Muscle layer of duodenum (tissue), 2 donors: ENCODE data around the gene BTG2.
A peak's percentile ranks its signal among the peaks of the same experiment; 100 is the strongest.

ENCODE experiments used
- H3K27ac ChIP-seq: one replicate; pipeline ENCODE4 v1.7.0; 2013; ENCODE audit warnings: mild to moderate bottlenecking, low read length
- H3K27me3 ChIP-seq: one replicate; pipeline ENCODE4 v1.7.0; 2013; ENCODE audit warnings: low read depth, mild to moderate bottlenecking, control low read depth, low read length
- H3K36me3 ChIP-seq, 2 donors: one replicate each; pipeline ENCODE4 v1.7.0; 2013; ENCODE audit warnings: low read length in 2 of 2, control low read depth in 1 of 2, mild to moderate bottlenecking in 1 of 2; ENCODE audit not compliant: insufficient read depth in 2 of 2, control insufficient read depth in 1 of 2
- H3K4me1 ChIP-seq, 2 donors: one replicate each; pipeline ENCODE4 v1.7.0; 2013; ENCODE audit warnings: low read length in 2 of 2, mild to moderate bottlenecking in 2 of 2, control low read depth in 1 of 2, moderate library complexity in 1 of 2; ENCODE audit not compliant: insufficient read depth in 2 of 2, control insufficient read depth in 1 of 2
- H3K4me3 ChIP-seq, 2 donors: one replicate each; pipeline ENCODE4 v1.7.0; 2013; ENCODE audit warnings: low read length in 2 of 2, low read depth in 1 of 2, mild to moderate bottlenecking in 1 of 2
- H3K9me3 ChIP-seq, 2 donors: one replicate each; pipeline ENCODE4 v1.7.0; 2013; ENCODE audit warnings: low read length in 2 of 2, control low read depth in 1 of 2, mild to moderate bottlenecking in 1 of 2; ENCODE audit not compliant: control insufficient read depth in 1 of 2
- donor health status: healthy.

Gene BTG2

DNA sequence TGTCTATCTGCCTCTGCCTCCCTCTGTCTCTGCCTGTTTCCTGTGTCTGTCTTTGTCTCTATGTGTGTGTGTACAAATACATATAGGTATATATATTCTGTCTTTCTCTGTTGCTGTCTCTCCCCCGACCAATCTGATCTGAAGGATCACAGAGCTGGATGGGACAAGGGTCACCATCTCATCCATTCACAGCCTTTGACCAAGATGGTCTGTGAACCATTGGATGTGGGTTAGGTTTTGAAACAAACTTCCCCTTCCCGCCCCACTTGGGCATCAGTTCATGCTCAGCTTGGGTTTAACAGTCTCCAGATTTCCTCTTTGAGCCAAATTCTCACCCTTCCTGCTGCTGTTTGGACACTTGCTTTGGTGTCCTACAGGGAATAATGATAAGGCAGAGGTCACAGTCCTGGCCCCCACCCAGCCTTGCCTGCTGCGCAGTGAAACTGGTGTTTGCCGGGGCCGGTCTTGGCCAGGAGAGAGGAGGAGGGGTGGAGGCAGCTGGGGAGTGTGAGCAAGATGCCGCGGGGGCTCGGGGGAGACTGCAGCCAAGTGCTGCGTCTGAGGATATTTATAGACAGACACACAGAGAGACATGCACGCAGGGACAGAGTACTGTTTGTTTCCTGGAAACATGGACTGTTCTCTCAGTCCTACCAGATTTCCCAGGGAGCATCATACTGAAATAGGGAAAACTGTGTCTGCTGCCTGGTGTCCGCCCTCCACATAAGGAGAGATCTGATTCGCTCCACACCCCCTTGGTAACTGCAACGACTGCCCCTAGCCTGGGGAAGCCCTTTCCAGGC is 27.0 kb upstream of the BTG2 start:
- no peaks in the 10 kb centered on the region for H3K9me3 ChIP-seq
- no peaks in the 10 kb centered on the region for H3K36me3 ChIP-seq
- peaks cover 38 to 45% of the 10 kb centered on the region in 2 donors for H3K4me1 ChIP-seq
- peak overlapping the region; percentile 28 to 55 for H3K4me3 ChIP-seq
- peak overlapping the region; percentile 97 for H3K27ac ChIP-seq
- H3K27me3 ChIP-seq = no peaks in the 10 kb centered on the region

DNA sequence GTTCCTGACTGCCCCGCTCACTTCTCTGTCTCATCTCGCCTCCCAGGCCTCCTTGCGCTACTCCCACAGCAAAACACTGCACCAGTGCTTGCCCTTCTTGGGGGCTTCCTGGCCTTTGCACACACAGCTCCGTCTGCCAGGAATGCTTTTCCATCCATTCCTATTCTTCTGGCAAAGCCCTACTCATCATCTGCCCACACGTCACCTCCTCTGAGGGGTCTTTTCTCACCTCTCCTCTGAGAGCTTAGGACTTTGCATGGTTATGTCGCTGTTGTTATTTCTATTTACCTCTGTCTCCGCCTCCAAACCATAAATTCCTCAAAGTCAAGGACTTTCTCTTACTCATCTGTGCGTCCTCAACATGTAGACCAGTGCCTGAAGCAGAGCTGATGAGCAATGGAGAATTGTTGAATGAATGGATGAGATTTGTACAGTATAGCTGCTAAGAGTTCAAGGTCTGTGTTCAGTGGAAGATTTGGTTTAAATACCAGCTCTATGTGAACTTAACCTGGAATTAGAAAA is 26.4 kb upstream of the BTG2 start:
- H3K27ac ChIP-seq = peak overlapping the region; percentile 97
- H3K27me3 ChIP-seq = no peaks in the 10 kb centered on the region
- H3K9me3 ChIP-seq = no peaks in the 10 kb centered on the region
- no peaks in the 10 kb centered on the region for H3K36me3 ChIP-seq
- peak overlapping the region in 1 of 2 donors; percentile 12 for H3K4me3 ChIP-seq
- H3K4me1 ChIP-seq = peaks cover 38 to 39% of the 10 kb centered on the region in 2 donors

DNA sequence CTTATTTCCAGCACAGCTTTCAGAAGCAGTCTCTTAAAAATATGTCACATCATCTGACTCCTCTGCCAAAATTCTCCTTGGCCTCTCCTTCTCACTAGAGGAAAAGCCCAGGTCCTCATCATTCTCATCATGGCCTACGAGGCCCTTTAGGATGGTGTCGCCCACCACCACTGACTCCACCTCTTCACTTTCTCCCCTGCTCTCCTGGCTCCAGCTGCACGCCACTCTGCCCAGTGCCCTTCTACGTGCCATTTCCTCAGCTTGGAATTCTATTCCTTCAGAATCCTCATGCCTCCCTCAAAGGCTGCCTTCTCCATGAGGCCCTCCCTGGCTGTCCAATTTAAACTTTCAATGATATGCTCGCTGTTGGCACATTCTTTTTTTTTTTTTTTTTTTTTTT is 25.3 kb upstream of the BTG2 start:
- H3K4me1 ChIP-seq = peaks cover 30% of the 10 kb centered on the region in 2 donors
- H3K36me3 ChIP-seq = no peaks in the 10 kb centered on the region
- H3K27ac ChIP-seq = peak overlapping the region; percentile 65
- no peaks in the 10 kb centered on the region for H3K27me3 ChIP-seq
- H3K4me3 ChIP-seq = no peak overlapping the region
- no peaks in the 10 kb centered on the region for H3K9me3 ChIP-seq

DNA sequence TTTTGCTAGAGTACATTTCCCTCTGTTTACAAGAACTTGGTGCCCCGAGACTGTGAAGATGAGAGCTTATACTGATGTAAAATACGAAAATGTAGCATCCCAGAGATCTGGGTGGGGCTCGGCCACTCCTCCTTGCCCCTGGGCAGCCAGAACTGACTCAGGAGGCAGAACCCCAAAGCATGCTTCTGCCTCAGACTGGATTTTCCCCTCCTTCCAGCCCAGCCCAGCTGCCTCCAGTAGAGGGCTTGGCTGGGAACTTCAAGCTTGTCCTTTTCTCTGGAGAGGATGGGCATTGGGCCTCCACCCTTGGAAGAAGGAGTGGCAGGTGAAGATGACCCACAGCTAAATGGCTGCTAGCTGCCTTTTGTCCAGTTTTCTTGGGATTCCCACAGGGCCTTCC is 24.3 kb upstream of the BTG2 start:
- H3K4me1 ChIP-seq = peaks cover 24 to 30% of the 10 kb centered on the region in 2 donors

DNA sequence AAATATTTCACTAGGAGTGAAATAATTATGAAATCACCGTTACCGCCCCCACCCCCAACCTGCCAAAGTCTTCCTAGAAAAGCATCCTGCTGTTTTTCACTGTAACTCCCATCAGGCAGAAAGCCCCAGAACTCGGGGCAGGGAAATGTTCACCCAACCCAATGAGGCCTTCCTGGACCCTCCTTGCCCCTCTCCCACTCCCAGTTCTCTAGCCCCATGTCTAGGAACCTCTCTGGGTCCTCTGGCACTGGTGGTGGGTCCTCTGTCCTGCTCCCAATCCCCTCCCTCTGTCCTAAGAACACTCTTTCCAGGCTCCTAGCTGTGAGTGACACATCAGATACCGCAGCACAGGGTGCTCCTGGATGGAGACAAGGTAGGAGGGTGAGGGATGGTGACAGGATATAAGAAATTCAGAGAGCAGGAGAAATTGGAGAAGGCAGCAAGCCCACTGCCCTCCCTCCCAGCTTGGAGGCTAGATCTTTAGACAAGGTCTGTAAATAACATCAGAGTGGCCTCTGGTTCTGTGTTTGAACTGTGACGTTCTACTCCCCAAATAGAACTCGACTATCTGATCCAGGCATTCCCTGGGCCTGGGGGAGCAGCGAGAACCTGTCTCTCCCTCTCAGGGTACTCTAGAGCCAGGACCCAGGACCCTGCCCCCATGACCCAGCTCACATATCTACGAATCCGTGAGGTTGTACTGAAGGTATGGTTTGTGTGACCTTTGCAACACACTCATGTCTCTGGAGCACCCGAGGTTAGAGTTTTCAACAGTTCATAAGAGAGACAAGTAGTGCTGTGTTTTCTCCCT is 23.3 kb upstream of the BTG2 start:
- H3K27ac ChIP-seq = peak overlapping the region; percentile 62
- no peaks in the 10 kb centered on the region for H3K9me3 ChIP-seq
- H3K36me3 ChIP-seq = no peaks in the 10 kb centered on the region
- no peaks in the 10 kb centered on the region for H3K27me3 ChIP-seq
- H3K4me1 ChIP-seq = peaks cover 31 to 36% of the 10 kb centered on the region in 2 donors
- no peak overlapping the region for H3K4me3 ChIP-seq

More for the DNA sequence above, 24.3 kb upstream of the BTG2 start:
- no peaks in the 10 kb centered on the region for H3K9me3 ChIP-seq
- no peaks in the 10 kb centered on the region for H3K36me3 ChIP-seq
- peak overlapping the region; percentile 41 for H3K27ac ChIP-seq
- no peak overlapping the region for H3K4me3 ChIP-seq
- H3K27me3 ChIP-seq = no peaks in the 10 kb centered on the region

DNA sequence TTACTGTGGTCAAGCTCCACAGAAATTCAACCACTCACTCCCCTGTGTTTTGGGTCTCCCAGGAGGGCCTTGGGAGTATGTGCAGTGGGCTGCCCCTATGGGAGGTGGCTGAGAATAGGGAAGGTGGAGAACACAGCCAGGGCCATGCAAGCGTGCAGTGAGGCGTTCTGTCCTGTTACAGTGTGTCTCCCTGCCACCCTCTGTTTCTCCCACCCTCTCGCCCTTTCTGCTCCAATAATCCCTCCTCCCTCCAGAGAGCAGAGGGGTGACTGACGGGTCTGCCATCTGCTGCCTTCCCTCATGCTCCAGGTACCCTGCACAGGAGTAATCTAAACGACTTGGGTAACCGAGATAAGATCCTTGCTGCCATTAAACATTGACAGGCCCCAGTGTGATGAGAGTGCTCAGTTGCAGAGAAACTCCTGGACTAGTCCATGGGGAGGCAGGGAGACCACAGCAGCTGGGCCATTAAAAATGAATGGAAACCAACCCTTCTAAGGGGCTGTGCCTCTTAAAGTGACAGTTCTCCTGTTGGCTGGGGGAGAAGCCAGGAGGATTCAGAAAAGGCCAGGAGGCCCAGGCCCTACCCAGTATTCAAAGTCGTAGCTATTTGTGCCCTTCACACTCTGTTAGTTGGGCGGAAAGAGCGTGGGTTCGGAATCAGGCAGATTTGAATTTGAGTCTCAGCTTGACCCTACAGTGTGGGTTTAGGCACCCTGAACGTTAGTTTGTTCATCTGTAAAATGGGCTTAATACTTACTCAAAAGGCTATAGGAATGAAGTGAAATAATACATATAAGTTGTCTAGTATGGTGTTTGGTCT is 22.4 kb upstream of the BTG2 start:
- H3K4me1 ChIP-seq = peaks cover 31 to 38% of the 10 kb centered on the region in 2 donors
- H3K36me3 ChIP-seq = no peaks in the 10 kb centered on the region
- H3K4me3 ChIP-seq = no peak overlapping the region
- H3K27me3 ChIP-seq = no peaks in the 10 kb centered on the region
- H3K9me3 ChIP-seq = no peaks in the 10 kb centered on the region
- H3K27ac ChIP-seq = peak overlapping the region; percentile 62

DNA sequence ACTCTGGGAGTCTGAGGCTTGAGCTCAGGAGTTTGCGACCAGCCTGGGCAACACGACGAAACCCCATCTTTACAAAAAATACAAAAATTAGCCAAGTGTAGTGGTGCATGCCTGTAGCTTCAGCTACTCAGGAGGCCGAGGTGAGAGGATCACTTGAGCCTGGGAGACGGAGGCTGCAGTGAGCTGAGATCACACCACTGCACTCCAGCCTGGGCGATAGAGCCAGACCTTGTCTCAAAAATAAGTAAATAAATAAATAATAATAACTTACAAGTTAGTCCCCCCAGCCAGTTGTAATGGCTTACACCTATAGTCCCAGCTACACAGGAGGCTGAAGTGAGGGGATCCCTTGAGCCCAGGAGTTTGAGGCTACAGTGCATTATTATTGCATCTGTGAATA is 21.7 kb upstream of the BTG2 start:
- no peaks in the 10 kb centered on the region for H3K36me3 ChIP-seq
- H3K9me3 ChIP-seq = no peaks in the 10 kb centered on the region
- no peak overlapping the region for H3K27ac ChIP-seq
- H3K4me3 ChIP-seq = no peak overlapping the region
- no peaks in the 10 kb centered on the region for H3K27me3 ChIP-seq
- H3K4me1 ChIP-seq = peaks cover 29 to 38% of the 10 kb centered on the region in 2 donors

DNA sequence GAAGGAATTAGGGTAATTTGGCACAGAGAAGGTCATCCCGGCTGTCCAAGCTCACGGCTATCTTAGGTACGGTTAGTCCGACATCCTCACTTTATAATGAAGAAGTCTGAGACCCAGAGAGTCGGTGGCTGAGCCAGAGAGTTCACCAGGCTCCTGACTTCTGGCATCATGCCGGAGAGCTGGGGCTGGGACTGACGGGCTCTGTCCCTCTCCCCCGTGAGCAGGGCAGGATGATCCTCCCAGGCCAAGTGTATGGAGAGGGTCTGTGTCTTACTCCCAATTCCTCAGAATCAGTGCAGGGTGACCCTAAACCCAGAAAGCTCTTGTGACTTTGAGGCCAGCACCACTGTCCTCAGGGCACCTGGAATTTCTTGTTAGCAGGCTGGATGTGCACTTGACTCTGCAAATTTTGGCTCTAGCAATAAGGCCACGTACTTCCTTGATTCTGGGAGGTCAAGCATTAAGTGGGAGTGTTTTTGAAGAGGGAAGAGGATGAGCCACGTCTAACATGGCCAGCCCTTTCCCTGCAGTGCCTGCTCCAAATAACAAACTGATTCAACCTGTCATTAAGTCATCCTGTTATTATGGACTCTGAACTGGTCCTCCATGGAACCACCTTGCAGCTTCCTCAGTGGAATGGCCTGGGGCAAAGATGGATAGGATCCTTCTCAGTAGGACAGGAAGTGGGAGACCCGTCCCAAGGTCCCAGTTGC is 20.8 kb upstream of the BTG2 start:
- Histone ChIP-seq H3K4me1 (peaks cover 20 to 36% of the 10 kb centered on the region in 2 donors), H3K36me3 (no peaks in the 10 kb centered on the region), H3K27me3 (no peaks in the 10 kb centered on the region), H3K4me3 (no peak overlapping the region), H3K9me3 (no peaks in the 10 kb centered on the region), H3K27ac (no peak overlapping the region)

DNA sequence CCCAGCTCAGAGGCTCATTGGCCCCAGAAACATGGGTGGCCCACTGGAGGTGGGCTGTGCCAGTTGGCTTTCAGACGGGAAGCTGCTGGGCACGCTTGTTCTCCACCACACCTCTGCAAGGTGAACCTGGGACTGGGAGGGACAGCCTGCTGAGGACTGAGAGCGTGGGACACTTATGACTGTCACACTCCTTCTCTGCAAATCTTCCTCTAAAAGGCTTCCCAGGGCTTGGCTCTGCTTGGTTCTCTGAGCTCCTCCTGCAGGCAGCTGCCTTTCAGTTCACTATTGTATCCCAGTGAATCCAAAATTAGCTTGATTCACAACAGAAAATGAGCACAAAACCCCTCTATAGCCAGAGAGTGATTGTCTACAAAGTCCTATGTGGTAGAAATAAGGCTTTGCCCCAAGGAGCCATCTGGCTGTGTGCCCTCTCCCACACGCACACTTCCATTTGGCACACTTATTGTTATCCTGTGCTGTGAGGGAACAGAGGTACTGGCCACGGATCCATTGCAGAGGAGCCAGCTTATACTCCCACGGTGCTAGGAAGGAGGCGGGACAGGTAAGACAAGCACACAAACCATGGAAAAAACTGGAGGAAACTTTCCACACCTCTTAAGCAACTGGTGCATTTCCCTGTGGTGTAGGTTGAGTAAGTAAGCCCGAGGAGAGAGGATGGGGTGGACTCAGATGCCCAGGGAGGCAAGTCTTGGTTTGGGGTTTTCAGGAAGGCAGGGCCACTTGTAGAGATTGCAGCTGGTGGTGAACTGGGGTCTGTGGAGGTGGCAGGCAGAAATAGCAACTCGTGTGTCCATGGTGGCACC is 18.9 kb upstream of the BTG2 start:
- Histone ChIP-seq H3K4me1 (peaks cover 27 to 51% of the 10 kb centered on the region in 2 donors), H3K9me3 (no peaks in the 10 kb centered on the region), H3K4me3 (no peak overlapping the region), H3K27ac (peak overlapping the region; percentile 100), H3K27me3 (no peaks in the 10 kb centered on the region), H3K36me3 (no peaks in the 10 kb centered on the region)
